CD4-positive, alpha-beta T cell treated with Interferon gamma for 1 hour (primary cell): ENCODE results near the gene TOR2A.
A peak's percentile ranks its signal among the peaks of the same experiment; 100 is the strongest.

Experiments used
- DNase-seq: peaks from one replicate; pipeline ENCODE4 v3.0.0-alpha.2; 2020

Gene TOR2A

DNA sequence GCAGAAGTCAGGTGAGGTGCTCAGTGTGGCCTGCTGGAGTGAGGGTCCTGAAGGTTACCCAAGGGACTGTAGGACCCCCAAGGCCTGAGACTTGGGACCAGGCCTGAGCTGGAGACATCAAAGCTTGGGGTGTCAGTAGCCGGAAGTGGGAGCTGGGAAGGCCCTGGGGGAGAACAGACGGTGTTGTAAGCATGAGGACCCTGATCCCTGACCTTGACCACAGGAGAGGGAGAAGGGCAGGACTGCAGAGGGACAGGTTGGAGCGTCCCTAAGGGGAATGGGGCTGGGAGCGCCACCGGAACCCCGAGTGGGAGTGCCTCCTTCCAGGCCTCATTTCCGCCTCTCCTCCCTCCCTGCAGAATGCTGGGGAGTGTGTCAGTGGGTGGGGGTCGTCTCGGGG is 18.7 kb downstream of the TOR2A start:
- DNase-seq: no peak

DNA sequence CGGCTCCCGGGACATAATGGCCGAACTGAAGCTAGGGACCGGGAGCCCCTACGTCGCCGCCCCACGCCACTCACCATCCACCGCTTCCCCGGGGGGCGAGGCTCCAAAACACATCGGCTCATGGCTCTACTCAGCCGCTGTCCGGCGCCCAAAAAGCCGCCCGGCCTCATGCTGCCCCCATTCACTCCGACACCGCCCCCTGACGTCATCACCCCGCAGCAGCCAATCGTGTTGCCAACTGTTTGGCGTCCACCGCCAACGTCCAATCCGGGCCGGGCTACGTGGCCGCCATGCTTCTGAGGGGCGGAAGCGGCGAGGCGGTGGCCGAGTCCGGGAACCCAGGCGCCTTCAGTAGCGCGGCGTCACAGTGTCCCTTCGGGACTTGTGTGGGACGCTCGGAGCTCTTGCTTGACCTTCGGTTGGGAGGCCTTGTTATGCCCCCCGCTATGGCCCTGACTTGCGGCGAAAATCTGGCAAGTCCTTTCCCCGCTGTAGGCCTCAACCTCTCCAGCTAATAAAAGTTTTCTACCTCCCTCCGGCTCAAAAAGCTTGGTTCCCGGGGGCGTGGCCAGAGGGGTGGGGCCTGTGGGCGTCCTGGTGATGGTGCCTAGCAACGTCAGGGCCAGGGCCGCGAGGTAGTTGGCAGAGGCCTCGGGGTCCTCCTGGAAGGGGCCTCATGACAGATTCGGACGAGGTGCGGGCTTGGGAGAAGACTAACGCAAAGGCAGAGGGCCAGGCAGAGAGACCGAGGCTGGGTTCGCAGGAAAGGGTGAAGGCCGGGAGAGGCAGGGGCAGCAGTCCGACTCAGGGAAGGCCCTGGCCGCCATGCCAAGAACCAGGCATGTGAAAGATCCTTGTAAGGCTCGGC is 19.4 kb downstream of the TOR2A start, which contains the start of the genes PTRH1 and TTC16:
PTRH1 (minus strand) TSS at position 194 of the 868 bp plus-strand sequence; CDS start at position 170, 24 bp downstream.
TTC16 (plus strand) TSS at position 610 of the 868 bp plus-strand sequence; CDS start at position 677, 67 bp downstream.
- peak; percentile 93 for DNase-seq

DNA sequence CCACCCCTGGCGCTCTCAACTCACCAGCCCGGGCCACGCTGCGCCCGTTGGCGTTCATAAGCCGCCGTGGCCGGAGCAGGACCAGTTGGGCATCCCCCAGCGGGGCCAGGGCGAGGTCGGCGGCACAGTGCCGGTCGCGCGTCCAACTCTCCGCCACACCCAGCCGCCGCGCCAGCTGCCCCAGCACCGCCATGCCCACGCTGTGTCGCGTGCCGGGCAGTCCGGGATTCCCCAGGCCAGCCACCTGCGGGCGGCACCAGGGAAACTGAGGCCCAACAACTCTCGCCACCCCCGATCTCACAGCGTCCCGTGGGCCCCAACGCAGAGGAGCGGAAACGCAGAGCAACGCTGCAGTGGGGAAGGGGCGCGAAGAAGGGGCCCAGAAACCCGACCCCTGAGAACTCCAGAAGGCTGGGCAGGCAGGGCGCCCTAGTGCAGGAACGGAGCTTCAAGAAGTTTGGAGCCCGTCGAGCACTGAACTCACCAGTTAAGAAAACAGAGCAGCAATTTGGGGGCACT is 20.1 kb downstream of the TOR2A start:
- DNase-seq: no peak

DNA sequence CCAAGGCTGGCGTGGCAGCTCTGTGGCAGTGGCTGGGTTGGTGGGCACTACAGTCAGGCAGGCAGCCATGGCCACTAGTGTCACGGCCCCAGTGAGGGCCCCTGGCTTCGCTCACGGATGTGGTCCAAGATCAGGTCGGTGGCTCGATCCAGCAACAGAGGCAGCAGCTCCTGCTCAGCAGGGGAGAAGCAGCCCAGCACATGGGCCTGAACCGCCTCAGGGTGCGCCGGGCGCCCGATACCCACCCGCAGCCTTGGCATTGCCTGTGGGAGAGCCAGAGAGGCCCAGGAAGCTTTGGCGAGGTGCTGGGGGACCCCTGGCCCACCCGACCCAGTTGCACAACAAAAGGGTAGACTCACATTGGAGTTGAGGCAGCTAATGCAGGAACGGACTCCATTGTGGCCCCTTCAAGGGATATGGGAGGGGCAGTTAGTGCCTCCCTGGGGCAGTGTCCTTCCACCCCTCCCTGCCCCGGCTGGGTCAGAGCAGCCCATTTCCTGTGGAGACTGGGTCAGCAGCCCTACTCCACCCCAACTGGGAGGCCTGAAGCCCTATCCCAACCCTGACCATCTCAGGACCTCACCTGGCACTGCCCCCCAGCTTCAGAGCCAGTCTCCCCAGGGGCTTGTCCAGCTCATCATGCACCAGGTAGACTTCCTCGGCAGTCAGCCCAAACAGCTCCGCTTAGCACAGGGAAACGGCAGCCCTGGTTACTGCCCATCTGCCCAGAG is 20.9 kb downstream of the TOR2A start:
- no peak for DNase-seq

DNA sequence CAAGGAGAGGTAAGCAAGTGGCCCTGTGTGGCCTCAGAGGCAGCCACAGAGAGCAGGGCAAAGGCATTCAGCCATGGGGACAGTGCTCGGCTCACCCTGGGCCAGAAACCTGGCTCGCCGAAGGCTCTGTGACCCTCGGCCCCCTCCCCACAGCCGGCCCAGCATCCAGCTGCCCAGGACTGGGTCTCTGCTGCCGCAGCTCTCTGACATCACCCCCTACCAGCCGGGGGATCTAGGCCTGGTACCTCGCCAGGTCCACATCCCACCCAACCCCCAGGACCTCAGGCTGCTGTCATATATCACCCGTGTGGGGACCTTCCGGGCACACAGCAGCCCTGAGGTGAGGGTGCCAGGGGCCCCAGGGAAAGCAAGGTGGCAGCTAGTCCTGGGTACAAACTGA is 22.2 kb downstream of the TOR2A start:
- DNase-seq: no peak

DNA sequence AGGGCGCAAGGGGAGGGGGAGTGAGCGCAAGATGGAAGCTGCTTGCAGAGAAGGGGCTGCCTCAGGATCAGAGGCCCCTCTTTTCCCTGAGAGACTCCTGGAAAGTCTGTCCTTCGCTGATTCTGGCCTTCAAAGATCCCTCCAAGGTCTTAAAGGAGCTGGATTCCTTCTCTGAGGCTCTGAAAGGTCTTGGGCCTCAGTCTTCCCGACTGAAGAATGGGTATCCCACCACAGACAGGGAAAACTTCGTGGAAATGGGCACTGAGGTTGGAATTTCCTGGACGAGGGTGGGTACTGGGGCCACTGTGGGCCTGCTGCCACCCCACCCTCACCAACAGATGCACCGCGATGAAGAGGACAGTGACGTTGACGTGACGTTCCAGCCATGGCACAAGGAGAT is 22.7 kb downstream of the TOR2A start:
- no peak for DNase-seq

DNA sequence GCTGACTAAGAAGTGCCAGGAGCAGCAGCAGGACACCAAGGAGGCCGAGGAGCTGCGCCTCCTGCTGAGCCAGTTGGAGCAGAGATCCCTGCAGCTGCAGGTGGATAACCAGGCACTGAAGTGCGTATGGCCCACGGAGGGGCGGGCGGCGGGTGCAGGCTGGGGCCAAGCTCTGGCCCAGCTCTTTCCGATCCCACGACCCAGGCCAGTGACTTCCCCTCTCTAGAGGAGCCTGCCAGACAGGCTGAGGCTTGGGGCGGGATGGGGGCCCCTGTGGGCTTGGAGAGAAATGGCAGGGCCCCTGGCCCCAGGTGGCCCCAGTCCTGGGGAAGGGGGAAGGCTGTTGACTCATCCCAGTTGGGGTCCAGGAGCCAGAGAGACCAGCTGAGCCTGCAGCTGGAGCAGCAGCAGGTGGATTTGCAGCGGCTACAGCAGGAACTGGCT is 23.2 kb downstream of the TOR2A start:
- no peak for DNase-seq

DNA sequence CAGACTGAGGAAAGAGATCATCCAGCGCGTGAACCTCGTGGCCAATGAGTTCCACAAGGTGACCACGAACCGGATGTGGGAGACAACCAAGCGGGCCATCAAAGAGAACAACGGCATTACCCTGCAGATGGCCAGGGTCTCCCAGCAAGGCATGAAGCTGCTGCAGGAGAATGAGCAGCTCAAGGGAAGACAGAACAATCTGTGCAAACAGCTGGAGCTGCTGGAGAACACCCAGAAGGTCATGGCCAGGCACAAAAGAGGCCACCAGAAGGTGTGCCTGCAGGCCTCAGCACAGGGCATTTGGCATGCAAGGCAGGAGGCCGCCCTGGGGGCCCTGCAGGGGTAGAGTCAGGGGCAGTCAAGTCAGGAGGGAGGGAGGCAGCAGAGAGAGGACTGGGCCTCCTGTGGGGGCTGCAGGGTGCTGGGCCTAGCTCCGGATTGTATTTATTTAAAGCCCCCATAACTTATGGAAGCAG is 23.8 kb downstream of the TOR2A start:
- no peak for DNase-seq

DNA sequence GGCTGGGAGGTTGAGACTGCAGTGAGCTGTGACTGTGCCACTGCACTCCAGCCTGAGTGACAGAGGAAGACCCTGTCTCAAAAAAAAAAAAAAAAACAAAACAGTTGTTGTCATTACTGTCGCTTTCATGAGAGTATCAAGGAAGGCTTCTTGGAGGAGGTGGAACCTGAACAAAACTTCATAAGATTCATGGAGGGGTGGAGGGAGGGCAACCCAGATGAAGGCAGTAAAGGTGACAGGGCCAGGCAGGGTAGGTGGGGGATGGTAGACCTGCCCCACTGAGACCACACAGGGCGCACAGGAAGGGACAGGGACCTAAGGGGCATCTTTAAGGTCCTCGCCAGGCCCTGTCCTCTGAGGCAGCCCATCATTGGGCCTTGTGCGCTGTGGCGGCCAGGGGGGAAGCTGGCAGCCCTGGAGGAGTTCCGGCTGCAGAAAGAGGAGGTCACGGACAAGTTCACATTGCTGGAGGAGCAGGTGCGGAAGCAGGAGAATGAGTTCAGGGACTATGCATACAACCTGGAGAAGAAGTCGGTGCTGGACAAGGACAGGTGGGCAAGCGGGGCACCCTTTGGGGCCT is 24.8 kb downstream of the TOR2A start:
- DNase-seq: no peak

DNA sequence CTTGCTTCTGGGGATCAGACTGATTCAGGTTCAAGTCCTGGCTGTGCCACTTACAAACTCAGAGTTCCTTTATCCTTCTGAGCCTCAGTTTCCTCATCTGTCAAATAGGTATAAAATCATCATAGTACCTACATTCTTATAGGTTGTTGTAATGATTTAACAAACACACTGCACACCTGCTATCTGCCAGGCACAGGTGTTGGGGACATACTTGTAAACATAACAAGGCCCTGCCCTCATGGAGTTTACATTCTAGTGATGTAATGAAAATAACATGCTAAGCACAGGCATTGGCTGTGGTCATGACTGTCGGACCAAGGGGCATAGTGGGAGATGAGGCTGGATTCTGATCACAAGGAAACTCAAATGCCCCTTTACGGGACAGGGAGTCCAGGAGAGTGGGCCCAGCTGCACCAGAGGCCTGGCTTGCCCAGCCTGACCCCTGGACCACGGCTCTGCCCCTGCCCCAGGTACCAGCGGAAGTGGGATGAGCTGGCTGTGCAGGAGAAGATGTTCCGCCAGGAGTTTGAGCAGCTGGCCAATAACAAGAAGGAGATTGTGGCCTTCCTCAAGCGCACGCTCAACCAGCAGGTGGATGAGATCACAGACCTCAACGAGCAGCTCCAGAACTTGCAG is 26.0 kb downstream of the TOR2A start:
- no peak for DNase-seq

DNA sequence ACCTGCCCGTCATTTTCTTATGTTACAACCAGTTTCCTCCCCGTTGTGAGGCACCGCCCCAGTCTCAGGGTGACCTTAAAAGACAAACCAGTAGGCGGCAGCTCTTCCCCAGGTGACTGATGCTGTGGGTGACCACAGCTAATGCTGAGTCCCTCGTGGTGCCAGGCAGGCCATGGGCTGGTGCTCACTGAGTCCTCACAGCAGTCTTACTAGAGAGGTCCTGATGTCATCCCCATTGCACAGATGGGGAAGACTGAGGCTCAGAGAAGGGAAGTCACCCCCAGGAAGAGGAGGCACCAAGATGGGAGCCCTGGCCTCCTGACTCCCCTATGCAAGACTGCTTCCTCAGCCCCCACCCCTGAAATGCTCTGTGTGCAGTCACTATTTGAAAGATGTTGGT is 27.3 kb downstream of the TOR2A start:
- peak; percentile 43 for DNase-seq

DNA sequence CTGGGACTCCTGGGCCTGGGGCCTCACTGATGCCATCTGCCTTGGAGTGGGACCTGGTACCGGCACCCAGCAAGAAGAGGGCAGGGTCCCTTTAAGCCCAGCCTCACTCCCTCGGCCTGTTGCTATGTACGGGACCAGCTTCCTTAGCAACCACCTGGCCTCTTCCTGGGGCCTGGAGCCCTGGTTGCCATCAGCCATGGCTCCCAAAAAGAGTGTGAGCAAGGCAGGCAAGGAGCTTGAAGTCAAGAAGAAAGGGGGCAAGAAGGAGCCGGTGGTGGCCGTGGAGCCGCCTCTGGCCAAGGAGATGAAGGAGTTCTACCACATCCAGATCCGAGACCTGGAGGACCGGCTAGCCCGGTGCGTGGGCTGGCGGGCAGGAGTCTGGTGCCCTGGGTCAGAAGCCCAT is 28.3 kb downstream of the TOR2A start, which contains the start of gene CFAP157:
CFAP157 (plus strand) TSS at position 153 of the 406 bp plus-strand sequence; CDS start at position 197, 44 bp downstream.
- no peak for DNase-seq

DNA sequence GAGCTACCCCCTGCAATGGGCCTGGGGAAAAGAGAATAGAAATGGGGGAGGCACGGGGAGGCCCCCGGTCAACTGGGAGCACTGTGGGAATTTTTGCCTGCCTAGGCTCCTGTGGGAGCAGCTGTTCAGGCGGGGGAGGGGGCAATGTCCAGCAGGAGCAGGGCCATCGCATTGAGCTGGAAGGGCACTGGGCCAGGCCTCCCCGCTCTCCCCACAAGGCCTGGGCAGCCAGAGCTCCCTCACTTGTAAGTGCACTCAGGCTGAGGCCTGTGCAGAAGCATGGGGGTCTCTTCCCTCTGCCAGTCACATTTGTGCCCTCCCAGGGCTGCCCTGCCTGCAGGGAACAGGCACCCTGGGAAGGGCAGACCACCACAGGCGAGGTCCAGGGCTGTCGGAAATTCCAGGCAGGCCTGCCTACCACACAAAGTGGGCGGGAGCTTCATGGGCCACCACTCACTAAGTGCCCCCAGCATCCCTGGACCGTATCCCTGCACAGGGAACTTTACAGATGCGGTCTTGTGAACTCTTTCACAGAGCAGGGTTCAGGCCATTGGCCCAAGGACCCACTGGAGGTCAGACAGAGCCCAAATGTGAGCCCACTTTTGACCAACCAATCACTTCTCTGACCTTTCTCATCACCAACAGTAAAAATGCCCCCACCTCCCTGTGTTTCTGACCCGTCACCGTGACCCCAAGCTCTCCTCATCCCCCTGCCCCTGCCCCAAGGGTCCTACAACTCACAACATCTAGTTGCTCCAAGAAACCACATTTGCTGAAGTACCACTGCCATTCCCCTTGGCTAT is 29.3 kb downstream of the TOR2A start:
- DNase-seq: no peak

DNA sequence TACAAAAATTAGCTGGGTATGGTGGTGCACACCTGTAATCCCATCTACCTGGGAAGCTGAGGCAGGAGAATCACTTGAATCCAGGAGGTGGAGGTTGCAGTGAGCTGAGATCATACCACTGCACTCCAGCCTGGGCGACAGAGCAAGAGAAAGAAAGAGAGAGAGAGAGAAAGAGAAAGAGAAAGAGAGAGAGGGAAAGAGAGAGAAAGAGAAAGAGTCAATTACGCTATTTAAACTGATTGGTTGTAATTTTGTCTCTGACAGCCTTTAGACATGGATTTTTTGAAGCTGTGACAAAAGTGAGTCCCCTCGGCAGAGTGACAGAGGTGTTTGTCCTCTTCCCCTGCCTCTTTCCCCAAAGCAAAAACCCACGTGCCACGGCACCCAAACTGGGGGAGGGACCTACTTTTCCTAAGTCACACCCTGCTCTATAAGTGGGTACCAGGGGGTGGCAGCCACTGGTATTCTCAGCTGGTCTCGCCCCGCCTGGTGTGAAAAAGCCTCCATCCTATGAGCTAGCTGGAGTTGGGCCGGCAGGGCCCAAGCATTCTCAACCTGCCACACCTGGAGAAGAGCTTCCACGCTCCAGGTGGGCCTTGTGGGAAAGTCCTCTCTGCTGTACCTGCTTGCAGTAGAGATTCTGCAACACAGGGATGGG is 31.7 kb downstream of the TOR2A start:
- DNase-seq: no peak

DNA sequence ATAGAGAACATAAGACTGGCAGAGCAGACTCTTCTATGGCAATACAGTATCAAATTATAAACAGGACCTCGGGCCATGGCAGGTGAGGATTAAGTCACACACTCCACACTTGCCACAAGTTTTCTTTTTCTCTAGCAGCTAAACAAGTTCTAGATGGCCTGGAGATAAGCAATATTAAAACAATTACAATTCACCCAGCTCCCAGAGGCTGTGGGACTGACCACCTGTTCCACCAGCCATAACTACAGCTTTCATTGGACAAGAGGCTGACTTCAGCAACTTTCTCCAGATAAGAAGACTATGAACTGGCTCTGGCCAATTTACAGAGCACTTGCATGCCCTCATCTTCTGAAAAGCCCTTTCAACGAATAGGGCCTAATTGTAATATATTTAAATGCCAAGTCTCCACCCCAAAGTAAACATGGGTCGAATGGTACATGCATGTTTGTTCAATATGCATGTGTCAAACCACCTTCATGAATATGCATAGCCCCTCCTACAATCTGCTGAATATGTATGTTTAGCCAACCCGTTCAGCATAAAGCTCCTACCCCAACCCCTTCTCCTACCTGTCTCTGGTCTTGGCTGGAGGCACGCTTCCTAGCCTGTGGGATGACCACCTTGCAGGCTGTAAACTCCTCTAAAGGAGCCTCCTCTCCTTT is 34.4 kb downstream of the TOR2A start:
- no peak for DNase-seq

DNA sequence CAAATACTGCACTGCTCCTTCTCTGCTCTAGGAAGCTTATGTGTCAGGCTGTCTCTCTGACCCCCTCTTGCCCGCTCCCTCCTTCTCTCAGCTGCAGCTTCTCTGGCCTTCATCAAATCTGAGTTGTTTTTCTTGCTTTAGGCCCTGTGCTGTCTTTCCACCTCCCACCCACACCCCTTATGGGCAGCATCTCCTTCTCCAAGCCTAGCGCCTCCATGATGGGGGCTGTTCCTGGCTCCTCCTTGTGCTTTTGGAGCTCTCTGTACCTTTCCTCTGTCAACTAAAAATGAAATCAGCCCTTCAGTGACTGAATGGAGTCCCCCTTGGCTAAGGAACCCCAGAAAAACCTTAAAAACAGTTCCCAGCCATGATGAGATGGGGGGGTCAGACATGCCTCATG is 35.0 kb downstream of the TOR2A start:
- no peak for DNase-seq

DNA sequence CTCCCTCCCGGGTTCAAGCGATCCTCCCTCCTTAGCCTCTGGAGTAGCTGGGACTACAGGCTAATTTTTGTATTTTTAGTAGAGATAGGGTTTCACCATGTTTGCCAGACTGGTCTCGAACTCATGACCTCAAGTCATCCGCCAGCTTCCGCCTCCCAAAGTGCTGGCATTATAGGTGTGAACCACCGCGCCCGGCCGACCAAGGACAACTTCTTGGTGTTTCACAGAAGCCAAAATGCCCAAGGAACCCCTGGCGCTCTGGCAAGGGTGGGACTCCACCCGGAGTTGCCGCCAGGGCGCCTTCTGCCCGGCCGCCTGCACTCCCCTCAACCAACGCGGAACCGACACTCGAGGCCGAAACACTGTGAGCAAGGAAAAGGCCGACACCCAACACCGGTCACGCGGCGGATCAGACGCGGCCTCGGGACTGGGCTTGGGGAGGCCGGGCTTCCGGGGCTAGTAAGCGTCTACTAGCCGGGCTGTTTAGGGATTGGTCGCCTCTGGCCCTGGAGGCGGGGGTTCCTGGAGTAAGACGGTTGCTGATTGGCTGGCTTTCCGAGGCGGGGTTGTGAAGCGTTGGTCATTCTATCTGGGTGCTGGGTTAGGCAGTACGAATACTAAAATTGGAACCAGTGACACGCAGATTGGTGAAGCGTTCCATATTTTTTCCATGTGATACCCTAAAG is 36.0 kb downstream of the TOR2A start:
- peak; percentile 92 for DNase-seq

DNA sequence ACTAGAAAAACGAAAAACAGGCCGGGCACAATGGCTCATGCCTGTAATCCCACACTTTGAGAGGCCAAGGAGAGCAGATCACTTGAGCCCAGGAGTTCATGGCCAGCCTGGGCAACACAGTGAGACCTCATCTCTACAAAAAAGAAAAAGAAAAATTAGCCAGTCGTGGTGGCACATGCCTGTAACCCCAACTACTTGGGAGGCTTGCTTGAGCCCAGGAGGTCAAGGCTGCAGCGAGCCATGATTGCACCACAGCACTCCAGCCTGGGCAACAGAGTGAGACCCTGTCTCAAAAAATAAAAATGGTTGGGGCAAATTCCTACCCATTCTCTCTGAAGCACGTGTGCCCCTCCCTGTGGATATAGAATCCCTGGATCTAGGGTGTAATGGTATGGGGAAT is 36.7 kb downstream of the TOR2A start:
- no peak for DNase-seq

DNA sequence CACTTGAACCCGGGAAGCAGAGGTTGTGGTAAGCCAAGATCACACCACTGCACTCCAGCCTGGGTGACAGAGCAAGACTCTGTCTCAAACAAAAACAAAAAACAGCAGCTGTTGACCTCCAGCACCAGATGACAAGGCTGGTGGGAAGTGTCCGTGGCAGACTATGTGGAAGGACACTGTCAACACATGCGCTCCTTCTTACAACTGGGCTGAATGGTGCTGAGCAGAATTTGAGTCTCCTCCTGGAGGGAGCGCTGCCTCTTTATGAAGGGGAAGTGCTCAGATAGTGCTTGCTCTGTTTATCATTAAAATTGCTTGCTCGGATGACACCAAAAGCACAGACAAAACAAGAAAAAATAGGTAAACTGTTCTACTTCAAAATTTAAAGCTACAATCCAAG is 37.5 kb downstream of the TOR2A start:
- DNase-seq: no peak
